ENCODE data around the gene ZNF652.

Gene ZNF652

DNA sequence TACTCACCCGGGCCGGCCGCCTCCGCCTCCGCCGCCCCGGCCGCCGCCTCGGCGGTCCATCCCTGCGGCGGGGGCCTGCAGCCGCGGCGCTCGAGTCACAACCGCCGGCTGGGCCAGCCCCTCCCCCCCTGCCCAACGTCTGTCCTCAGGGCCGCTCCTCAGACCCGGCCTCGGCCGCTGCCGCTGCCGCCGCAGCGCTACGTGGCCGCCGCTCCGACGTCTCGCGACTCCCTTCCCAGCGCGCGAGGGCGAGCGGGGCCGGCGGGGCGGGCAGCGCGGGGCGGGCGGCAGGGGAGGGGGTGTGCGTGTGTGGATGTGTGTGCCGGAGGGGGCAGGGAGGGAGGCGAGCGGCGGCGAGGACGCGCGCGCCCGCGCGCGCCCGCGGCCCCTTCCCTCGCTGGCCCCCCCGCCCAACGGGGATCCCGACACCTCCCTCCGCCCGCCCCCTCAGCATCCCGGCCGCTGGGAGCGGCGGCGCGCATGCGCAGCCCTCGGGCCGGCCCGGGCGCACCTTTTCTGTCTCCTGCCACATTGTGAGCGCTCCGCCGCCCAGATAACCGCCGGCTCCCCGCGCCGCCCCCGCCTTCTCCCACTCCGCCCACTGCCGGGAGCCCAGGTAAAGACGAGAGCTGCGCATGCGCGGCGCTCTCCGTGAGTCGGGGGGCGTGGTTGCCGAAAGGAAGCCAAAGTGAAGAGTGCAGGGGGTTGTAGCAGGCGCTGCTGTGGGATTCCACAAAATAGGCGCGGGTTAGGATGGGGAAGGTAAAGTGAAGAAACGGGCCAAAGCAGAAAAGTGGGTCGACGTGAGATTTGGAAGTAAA, at the start of gene ZNF652:
TSS of gene ZNF652 (minus strand) at position 349 of the 821 bp plus-strand sequence. CDS start 44,525 bp downstream, outside the sequence.
- peak; percentile 97 to 98 for DNase-seq

DNA sequence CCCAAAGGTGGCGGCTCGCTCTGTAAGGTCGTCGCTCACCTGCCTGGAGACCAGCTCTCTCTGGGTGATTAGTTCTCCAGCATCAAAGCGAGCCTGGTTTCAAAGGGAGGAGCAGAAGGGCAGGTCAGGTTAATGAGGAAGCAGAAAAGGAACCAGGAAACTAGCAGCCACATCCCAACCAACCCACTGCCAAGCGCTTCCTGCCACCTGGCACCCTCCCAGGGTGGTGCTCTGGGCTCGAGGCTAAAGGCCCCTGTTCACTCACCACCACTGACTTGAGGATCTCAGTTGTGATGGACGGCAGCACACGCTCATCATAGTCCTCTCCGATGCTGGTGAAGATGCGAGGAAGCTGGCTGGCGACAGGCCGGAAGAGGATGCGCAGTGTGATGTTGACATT, 47.0 kb upstream of the ZNF652 start:
- no peak for DNase-seq

DNA sequence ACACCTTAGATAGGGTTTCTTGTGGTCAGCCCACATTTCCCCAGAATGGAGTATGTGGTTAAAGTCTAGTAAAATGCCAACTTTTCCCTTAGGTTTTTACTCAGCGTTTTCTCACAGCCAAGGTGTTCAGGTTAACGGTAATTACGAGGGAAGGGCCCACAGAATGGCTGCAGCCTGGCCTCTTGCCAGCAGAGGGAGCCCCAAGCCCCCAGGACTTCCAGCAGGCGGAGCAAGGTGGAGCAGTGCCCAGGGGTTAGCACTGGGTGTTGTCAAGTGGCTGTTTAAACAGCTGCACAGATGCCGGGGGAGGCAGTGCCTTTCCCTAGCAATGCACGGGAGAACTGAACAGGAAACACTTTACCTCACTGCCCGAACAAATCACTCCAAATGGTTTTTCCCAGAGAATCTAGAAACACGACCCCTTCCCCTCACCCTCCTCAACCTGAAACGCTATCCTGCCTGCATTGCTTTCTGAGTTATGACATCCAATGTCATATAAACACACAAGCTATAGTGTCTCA, 46.0 kb upstream of the ZNF652 start:
- peak; percentile 82 to 85 for DNase-seq

- no peak for DNase-seq
Measured at GRCh38 chr17:49407086-49407485, 45.0 kb upstream of the ZNF652 start.

DNA sequence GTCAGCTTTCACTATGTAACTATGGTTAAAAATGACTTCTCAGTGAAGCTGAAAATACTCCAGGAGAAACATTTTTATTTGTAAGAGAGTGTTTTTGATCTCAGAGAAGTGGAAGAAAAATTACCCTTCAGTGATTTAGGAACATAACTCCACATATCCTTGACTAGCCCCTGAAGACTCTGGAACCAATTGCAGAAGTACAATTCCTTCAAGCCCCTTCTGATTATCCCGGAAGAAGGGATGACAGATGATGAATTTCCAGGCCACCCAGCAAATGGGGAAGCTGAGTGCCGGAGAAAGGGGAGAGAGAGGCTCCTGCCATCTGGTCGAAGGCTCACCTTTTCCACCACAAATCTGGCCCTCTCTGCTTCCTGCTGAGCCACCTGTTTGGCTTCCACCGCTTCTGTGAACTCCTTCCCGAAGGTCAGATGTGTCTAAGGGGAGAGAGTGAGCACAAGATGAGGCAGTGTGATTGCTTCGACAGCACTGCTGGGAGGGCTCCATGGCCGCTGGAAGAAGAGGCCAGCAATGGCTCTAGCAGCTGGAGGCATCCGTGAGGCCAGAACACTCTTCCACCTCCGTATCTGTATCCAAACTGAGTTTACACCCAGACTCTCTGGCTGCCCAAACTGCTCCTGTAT, 44.5 kb upstream of the ZNF652 start:
- DNase-seq, result no peak

- no peak for DNase-seq
Measured at GRCh38 chr17:49404906-49405305, 42.9 kb upstream of the ZNF652 start.

- peak; percentile 21 to 49 for DNase-seq
Measured at GRCh38 chr17:49404361-49404760, 42.3 kb upstream of the ZNF652 start.

DNA sequence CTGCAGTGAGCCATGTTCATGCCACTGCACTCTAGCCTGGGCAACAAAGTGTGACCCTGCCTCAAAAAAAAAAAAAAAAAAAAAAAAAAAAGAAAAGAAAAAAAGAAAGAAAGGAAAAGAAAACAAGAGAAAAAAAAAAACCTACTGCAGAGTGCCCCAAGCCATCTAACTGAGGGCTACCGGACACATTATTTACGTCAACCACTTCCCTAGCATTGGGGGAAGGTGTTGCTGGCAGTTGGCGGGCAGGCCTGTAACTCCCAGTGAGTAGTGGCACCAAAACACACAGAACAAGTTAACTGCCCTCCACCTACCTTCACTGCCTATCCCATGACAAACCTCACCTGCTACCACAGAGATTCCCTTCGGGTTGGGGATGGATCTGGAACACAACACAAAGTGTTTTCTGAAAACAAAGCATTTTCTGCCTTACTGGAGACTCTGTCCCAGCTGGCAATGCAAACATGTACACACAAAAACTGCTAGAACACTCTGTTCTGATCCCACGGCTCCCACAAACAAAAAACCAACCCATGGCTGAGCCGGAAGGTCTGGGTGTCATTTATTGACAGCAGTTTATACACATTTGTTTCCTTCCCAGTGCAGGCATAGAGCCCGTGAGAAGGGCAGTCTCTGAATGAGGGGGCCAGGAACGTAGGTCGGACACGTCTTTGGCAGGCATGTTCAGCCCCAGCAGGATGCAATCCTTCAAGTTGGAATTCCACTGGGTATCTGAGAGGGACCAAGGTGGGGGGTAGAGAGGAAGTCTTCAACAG, 41.7 kb upstream of the ZNF652 start:
- peak in 1 of 2 donors; percentile 21 for DNase-seq

DNA sequence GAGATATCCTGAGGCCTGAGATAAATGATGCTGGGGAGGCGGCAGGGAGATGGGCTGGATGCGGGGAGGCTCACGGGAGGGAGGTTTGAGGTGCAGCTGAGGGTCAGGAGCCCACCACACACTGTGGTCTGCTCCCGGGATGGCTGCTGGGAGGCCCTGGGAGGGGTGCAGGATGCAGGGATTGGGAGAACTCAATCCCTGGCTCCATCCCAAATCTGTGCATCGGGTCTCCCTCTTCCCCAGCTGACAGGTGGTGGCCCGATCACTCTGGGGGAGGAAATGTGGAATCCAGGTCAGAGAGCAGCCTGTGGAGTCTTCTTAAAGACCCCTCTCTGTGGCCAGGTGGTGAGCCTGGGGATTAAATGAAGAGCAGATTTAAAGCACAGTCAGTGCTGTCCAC, 40.7 kb upstream of the ZNF652 start:
- DNase-seq, result no peak

- no peak for DNase-seq
Measured at GRCh38 chr17:49401971-49402611, 40.0 kb upstream of the ZNF652 start.

DNA sequence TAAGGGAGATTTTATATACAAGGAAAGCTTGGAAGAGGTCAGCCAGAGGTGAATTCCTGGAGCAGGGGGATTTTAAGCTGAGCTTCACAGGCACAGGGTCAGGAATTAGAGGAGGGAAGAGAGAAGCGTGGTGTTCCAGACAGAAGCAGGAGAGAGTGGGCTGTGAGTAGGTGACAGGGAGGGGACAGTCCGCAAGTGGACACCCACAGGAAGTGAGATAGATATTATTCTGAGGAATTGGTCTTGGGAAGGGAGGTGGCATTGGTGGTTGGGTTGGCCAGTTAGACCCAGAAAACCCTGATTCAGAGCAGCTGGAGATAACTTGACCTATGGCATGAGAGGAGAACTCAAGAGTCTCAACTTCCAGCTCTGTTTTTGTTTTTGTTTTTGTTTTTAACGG, 37.9 kb upstream of the ZNF652 start:
- no peak for DNase-seq

GRCh38 chr17:49397586-49397985, 35.5 kb upstream of the ZNF652 start:
- no peak for DNase-seq

GRCh38 chr17:49393491-49394255, 31.6 kb upstream of the ZNF652 start:
- DNase-seq, result no peak

- peak; percentile 31 to 40 for DNase-seq
Measured at GRCh38 chr17:49390548-49391324, 28.7 kb upstream of the ZNF652 start.

- DNase-seq, result peak in 1 of 2 donors; percentile 15
Measured at GRCh38 chr17:49389514-49390347, 27.7 kb upstream of the ZNF652 start.

GRCh38 chr17:49388692-49389513, 26.9 kb upstream of the ZNF652 start:
- DNase-seq, result no peak

DNA sequence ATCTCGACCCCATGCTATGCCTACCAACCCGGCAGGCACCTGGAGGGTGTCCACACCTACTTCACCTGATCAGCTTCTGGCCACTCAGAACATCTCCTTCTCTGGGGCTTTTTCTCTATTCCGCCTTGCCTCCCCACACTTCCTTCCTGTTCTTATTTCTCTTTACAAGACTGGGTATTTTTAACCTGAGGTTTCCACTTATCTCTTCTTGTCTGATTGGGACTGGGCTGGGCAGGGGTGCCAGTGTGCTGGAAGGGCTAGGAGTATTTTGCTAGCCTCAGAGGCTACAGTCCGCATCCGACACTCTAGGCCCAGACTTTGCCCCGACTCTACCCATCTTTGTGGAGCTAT, 26.2 kb upstream of the ZNF652 start:
- peak; percentile 60 to 68 for DNase-seq

DNA sequence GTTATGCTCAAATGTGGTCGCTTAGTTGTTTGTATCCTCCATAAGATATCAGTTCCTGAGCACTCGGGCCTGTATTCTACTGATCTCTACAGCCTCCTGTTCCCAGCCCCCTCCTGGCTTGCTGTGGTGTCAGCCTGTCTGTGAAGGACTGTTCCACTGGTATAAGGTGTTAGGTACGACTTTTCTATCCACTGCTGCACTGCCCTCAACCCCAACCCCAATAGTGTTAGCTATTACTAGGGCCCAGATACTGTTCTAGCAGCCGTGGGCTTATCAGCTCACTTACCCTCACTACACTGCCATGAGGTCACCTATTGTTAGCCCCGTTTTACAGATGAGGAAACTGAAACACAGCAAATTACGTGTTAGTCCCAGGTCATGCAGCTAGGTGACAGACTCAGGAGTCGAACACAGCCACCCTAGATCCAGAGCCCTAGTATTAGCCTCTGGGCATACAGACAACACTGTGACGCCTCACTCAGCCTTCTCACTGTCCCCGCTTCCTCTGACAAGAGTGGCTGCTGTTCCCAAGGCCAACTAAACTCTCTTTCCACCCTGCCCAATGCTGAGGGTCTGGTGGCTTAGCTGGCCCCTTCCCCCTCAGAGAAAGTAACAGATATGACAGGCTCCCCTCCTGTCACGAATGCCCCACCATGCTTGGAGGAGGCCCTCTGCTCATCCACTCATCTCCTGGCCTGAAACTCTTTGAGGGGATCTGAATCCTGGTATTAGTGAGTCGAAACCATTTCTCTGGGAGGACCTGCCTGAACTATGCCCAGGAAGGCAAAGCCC, 25.6 kb upstream of the ZNF652 start:
- DNase-seq, result peak; percentile 26 to 35

DNA sequence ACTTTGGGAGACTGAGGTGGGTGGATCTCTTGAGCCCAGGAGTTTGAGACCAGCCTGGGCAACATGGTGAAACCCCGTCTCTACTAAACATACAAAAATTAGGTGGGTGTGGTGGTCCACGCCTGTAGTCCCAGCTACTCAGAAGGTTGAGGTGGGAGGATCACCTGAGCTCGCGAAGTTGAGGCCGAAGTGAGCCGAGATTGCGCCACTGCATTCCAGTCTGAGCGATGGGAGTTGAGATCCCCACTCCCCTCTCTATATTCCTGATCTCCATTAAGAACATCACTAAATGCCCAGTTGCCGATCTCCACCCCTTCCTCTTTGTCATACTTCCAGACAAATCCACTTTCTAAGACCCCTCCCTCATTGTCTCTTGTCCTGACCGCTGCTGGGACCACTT, 24.3 kb upstream of the ZNF652 start:
- no peak for DNase-seq
